ENCODE results near the gene C8B.

The C8B gene

GRCh38 chr1:56970280-56970679 lies 4.5 kb upstream of the C8B start:
- H3K4me3 ChIP-seq (ENCODE audit: low read length) = no peak overlapping the region
- no peaks in the 10 kb centered on the region for H3K4me1 ChIP-seq (ENCODE audit: insufficient read depth, low read length)
- no peaks in the 10 kb centered on the region for H3K27me3 ChIP-seq (ENCODE audit: insufficient read depth, low read length)
- no peaks in the 10 kb centered on the region for H3K9me3 ChIP-seq (ENCODE audit: insufficient read depth, low read depth, low read length)
- no peak overlapping the region for H3K27ac ChIP-seq (ENCODE audit: low read depth, low read length)
- H3K36me3 ChIP-seq (ENCODE audit: insufficient read depth, low read length) = no peaks in the 10 kb centered on the region
- H3K9ac ChIP-seq (ENCODE audit: low read depth, low read length) = no peak overlapping the region
- 95% methylated on average over 1 of the region's 1 CpG for WGBS

- H3K36me3 ChIP-seq (ENCODE audit: insufficient read depth, low read length) = no peaks in the 10 kb centered on the region
- H3K4me1 ChIP-seq (ENCODE audit: insufficient read depth, low read length) = no peaks in the 10 kb centered on the region
- no peaks in the 10 kb centered on the region for H3K9me3 ChIP-seq (ENCODE audit: insufficient read depth, low read depth, low read length)
- H3K9ac ChIP-seq (ENCODE audit: low read depth, low read length) = no peak overlapping the region
- WGBS = 96% methylated on average over 2 of the region's 2 CpGs
- no peak overlapping the region for H3K27ac ChIP-seq (ENCODE audit: low read depth, low read length)
- H3K27me3 ChIP-seq (ENCODE audit: insufficient read depth, low read length) = no peaks in the 10 kb centered on the region
- no peak overlapping the region for H3K4me3 ChIP-seq (ENCODE audit: low read length)
These were observed 3.2 kb upstream of the C8B start for GRCh38 chr1:56968878-56969495.

GRCh38 chr1:56967900-56968832 lies 2.4 kb upstream of the C8B start:
- 52% methylated on average over 15 of the region's 15 CpGs for WGBS
- Histone ChIP-seq H3K9ac (ENCODE audit: low read depth, low read length) (no peak overlapping the region), H3K36me3 (ENCODE audit: insufficient read depth, low read length) (no peaks in the 10 kb centered on the region), H3K27ac (ENCODE audit: low read depth, low read length) (no peak overlapping the region), H3K27me3 (ENCODE audit: insufficient read depth, low read length) (no peaks in the 10 kb centered on the region), H3K9me3 (ENCODE audit: insufficient read depth, low read depth, low read length) (no peaks in the 10 kb centered on the region), H3K4me1 (ENCODE audit: insufficient read depth, low read length) (no peaks in the 10 kb centered on the region), H3K4me3 (ENCODE audit: low read length) (no peak overlapping the region)

DNA sequence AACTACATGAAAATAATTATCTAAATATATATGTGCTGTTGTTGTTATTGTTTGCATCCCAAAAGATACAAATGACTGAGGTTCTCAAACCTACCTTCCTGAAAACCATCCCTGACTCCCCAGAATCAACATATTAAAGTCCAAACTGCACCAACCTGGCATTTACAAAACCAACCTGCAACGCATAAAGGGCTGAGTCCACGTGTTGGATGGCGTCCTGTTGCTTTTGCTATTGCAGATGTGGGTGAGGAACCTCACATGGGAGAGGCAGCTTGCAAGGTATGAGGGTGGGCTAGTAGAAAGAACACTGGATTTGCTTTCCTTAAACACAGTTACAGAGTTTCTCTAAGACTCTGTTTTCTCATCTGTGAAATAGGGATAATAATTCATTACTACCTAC lies 1.5 kb upstream of the C8B start:
- H3K36me3 ChIP-seq (ENCODE audit: insufficient read depth, low read length) = no peaks in the 10 kb centered on the region
- H3K9me3 ChIP-seq (ENCODE audit: insufficient read depth, low read depth, low read length) = no peaks in the 10 kb centered on the region
- no peak overlapping the region for H3K9ac ChIP-seq (ENCODE audit: low read depth, low read length)
- 79% methylated on average over 3 of the region's 3 CpGs for WGBS
- no peak overlapping the region for H3K27ac ChIP-seq (ENCODE audit: low read depth, low read length)
- H3K4me1 ChIP-seq (ENCODE audit: insufficient read depth, low read length) = no peaks in the 10 kb centered on the region
- H3K27me3 ChIP-seq (ENCODE audit: insufficient read depth, low read length) = no peaks in the 10 kb centered on the region
- no peak overlapping the region for H3K4me3 ChIP-seq (ENCODE audit: low read length)

GRCh38 chr1:56966698-56966999 lies 834 bp upstream of the C8B start:
- Histone ChIP-seq H3K4me3 (ENCODE audit: low read length) (no peak overlapping the region), H3K36me3 (ENCODE audit: insufficient read depth, low read length) (no peaks in the 10 kb centered on the region), H3K27me3 (ENCODE audit: insufficient read depth, low read length) (no peaks in the 10 kb centered on the region), H3K9ac (ENCODE audit: low read depth, low read length) (no peak overlapping the region), H3K9me3 (ENCODE audit: insufficient read depth, low read depth, low read length) (no peaks in the 10 kb centered on the region), H3K27ac (ENCODE audit: low read depth, low read length) (no peak overlapping the region), H3K4me1 (ENCODE audit: insufficient read depth, low read length) (no peaks in the 10 kb centered on the region)
- WGBS = no CpG with 5 or more reads among the region's 1 CpG

DNA sequence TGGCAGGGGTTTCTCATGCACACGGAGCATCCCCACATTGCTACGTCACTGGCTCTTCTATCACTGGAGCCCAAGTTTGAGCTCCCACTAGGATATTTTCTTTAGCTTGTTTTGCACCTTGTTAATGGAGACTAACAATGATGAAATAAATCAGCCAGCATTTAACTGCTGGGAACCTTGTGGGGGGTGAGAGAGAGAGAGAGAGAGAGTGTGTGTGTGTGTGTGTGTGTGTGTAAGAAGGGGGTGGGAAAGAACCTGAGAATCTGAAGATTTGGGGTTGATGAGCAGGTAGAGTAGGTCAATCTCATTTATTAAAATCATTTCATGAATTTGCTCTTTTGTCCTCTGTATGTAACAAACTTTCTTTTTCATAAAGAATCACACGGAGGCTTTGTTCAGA lies 624 bp downstream of the C8B start:
- H3K9ac ChIP-seq (ENCODE audit: low read depth, low read length) = no peak overlapping the region
- no peaks in the 10 kb centered on the region for H3K36me3 ChIP-seq (ENCODE audit: insufficient read depth, low read length)
- no peak overlapping the region for H3K4me3 ChIP-seq (ENCODE audit: low read length)
- 91% methylated on average over 3 of the region's 3 CpGs for WGBS
- no peaks in the 10 kb centered on the region for H3K9me3 ChIP-seq (ENCODE audit: insufficient read depth, low read depth, low read length)
- no peak overlapping the region for H3K27ac ChIP-seq (ENCODE audit: low read depth, low read length)
- no peaks in the 10 kb centered on the region for H3K4me1 ChIP-seq (ENCODE audit: insufficient read depth, low read length)
- H3K27me3 ChIP-seq (ENCODE audit: insufficient read depth, low read length) = no peaks in the 10 kb centered on the region

DNA sequence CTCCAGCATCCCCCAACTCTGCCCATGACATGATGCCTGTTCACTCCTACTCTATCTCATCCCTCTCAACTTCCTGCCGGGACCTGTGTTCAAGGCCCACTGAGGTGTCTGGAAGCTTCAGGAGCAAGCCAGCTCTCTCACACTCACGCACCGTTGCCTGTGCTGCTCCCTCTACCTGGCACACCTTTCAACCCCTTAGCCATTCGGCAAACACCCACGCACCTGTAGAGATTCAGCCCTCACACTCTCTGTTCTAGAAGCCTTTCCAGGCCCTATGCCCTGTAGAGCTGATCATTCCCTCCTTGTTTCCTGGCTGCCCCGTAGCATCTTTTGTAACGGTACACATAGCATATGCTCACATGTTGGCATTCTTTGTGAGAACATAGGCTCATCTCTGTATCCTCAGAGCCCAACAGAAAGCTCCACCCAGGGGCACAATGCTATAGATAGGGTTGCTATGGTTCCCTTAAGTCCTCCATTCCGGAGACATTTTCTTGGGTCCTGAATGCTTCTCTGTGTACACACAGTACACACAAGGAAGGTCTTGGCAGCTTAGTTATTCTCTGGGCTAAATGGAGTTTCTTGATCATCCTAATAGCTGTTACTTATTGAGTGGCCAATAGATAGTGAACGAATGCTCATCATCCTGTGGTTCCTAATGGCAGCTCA lies 1.3 kb downstream of the C8B start:
- Histone ChIP-seq H3K27ac (ENCODE audit: low read depth, low read length) (no peak overlapping the region), H3K36me3 (ENCODE audit: insufficient read depth, low read length) (no peaks in the 10 kb centered on the region), H3K4me1 (ENCODE audit: insufficient read depth, low read length) (no peaks in the 10 kb centered on the region), H3K9me3 (ENCODE audit: insufficient read depth, low read depth, low read length) (no peaks in the 10 kb centered on the region), H3K27me3 (ENCODE audit: insufficient read depth, low read length) (no peaks in the 10 kb centered on the region), H3K4me3 (ENCODE audit: low read length) (no peak overlapping the region), H3K9ac (ENCODE audit: low read depth, low read length) (no peak overlapping the region)
- 94% methylated on average over 9 of the region's 9 CpGs for WGBS

GRCh38 chr1:56963667-56964066 lies 2.1 kb downstream of the C8B start:
- no peaks in the 10 kb centered on the region for H3K36me3 ChIP-seq (ENCODE audit: insufficient read depth, low read length)
- no peak overlapping the region for H3K4me3 ChIP-seq (ENCODE audit: low read length)
- H3K27ac ChIP-seq (ENCODE audit: low read depth, low read length) = no peak overlapping the region
- H3K4me1 ChIP-seq (ENCODE audit: insufficient read depth, low read length) = no peaks in the 10 kb centered on the region; the same call in 1 of the 2 replicates
- no peak overlapping the region for H3K9ac ChIP-seq (ENCODE audit: low read depth, low read length)
- H3K27me3 ChIP-seq (ENCODE audit: insufficient read depth, low read length) = no peaks in the 10 kb centered on the region
- H3K9me3 ChIP-seq (ENCODE audit: insufficient read depth, low read depth, low read length) = no peaks in the 10 kb centered on the region
- WGBS = 93% methylated on average over 4 of the region's 4 CpGs

GRCh38 chr1:56961426-56961825 lies 4.4 kb downstream of the C8B start:
- 95% methylated on average over 10 of the region's 10 CpGs for WGBS
- Histone ChIP-seq H3K27ac (ENCODE audit: low read depth, low read length) (no peak overlapping the region), H3K9me3 (ENCODE audit: insufficient read depth, low read depth, low read length) (no peaks in the 10 kb centered on the region), H3K4me1 (ENCODE audit: insufficient read depth, low read length) (no peaks in the 10 kb centered on the region; the same call in 1 of the 2 replicates), H3K27me3 (ENCODE audit: insufficient read depth, low read length) (no peaks in the 10 kb centered on the region), H3K4me3 (ENCODE audit: low read length) (no peak overlapping the region), H3K9ac (ENCODE audit: low read depth, low read length) (no peak overlapping the region), H3K36me3 (ENCODE audit: insufficient read depth, low read length) (no peaks in the 10 kb centered on the region)

DNA sequence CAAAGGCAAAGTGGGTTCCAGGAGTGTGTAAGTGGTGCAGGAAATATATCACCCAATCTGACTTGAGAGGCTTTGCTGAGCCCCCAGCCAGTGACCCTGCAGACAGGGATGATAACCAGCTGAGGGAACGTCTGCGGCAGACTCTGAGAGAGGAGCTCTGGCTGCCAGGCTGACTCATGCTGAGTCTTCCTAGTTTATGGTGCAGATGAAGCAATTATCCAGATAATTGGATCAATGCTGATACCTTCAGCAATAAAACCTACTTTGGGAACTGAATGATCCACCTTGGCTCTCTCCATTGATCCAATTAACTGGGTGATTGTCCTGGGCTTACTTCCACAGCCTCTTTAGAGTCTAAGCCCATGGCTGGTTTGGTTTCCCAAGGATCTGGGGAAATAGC lies 7.3 kb downstream of the C8B start:
- Histone ChIP-seq H3K9ac (ENCODE audit: low read depth, low read length) (no peak overlapping the region), H3K4me1 (ENCODE audit: insufficient read depth, low read length) (no peaks in the 10 kb centered on the region; the same call in 1 of the 2 replicates), H3K27ac (ENCODE audit: low read depth, low read length) (no peak overlapping the region), H3K36me3 (ENCODE audit: insufficient read depth, low read length) (no peaks in the 10 kb centered on the region), H3K27me3 (ENCODE audit: insufficient read depth, low read length) (no peaks in the 10 kb centered on the region), H3K9me3 (ENCODE audit: insufficient read depth, low read depth, low read length) (no peaks in the 10 kb centered on the region), H3K4me3 (ENCODE audit: low read length) (no peak overlapping the region)
- WGBS = 66% methylated on average over 2 of the region's 2 CpGs

DNA sequence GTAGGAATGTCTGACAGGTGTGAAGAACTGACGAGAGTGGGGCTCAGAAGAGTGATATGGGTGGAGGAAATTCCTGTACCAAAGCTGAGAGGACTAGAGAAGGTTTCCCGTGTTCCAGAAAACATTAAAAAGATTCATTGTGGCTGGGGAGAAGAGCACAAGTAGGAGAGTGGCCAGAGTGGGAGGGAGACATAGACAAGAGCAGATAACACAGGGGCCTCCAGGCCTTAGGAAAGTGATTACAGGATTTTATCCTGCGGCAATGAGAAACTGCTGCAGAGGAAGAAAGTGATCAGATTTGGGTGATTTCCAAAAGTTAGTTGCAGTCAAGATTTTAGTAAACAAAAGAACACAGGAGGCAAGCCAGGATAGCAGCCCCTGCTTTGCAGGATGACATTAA lies 7.9 kb downstream of the C8B start:
- H3K4me3 ChIP-seq (ENCODE audit: low read length) = no peak overlapping the region
- no peak overlapping the region for H3K27ac ChIP-seq (ENCODE audit: low read depth, low read length)
- no peaks in the 10 kb centered on the region for H3K9me3 ChIP-seq (ENCODE audit: insufficient read depth, low read depth, low read length)

More for the DNA sequence above, 7.9 kb downstream of the C8B start:
- Histone ChIP-seq H3K27me3 (ENCODE audit: insufficient read depth, low read length) (no peaks in the 10 kb centered on the region), H3K36me3 (ENCODE audit: insufficient read depth, low read length) (no peaks in the 10 kb centered on the region), H3K9ac (ENCODE audit: low read depth, low read length) (no peak overlapping the region), H3K4me1 (ENCODE audit: insufficient read depth, low read length) (no peaks in the 10 kb centered on the region; the same call in 1 of the 2 replicates)
- WGBS = 82% methylated on average over 2 of the region's 3 CpGs

Measured in HUES64 (cell line).